Karpas-422 (cell line): ENCODE data around the gene TCF7L2. TPM values are rescaled to one million over a fixed set of nuclear protein-coding genes. Genes with fewer than 3 reads are reported as not detected.

Experiments
- DNase-seq: peaks from one replicate; pipeline ENCODE4 v3.0.0-alpha.2; 2015
- H2AFZ ChIP-seq: fragments of 200-600 bp; sonication (generic); 2 replicates; pipeline ENCODE4 v1.6.1; 2014; ENCODE audit warnings: antibody characterized with exemption, low read length, mixed read lengths
- H3K27ac ChIP-seq: fragments of 200-600 bp; sonication (generic); 2 replicates; pipeline ENCODE4 v1.5.1; 2014; ENCODE audit warnings: mild to moderate bottlenecking, low read length, moderate library complexity
- H3K27me3 ChIP-seq: fragments of 200-600 bp; sonication (generic); 2 replicates; pipeline ENCODE4 v1.6.1; 2014; ENCODE audit warnings: low read length, mixed read lengths
- H3K36me3 ChIP-seq: fragments of 200-600 bp; sonication (generic); 2 replicates; pipeline ENCODE4 v1.6.1; 2014; ENCODE audit warnings: low read length, mixed read lengths; ENCODE audit not compliant: insufficient read depth
- H3K4me1 ChIP-seq: fragments of 200-600 bp; sonication (generic); 2 replicates; pipeline ENCODE4 v1.6.1; 2014; ENCODE audit warnings: mild to moderate bottlenecking, low read length, mixed read lengths
- H3K4me2 ChIP-seq: fragments of 200-600 bp; sonication (generic); 2 replicates; pipeline ENCODE4 v1.6.1; 2014; ENCODE audit warnings: low read length, low read depth, mild to moderate bottlenecking; ENCODE audit not compliant: poor library complexity, severe bottlenecking
- H3K4me3 ChIP-seq: fragments of 200-600 bp; sonication (generic); 2 replicates; pipeline ENCODE4 v1.5.1; 2014; ENCODE audit warnings: mild to moderate bottlenecking, antibody characterized with exemption, low read length, mixed read lengths
- H3K79me2 ChIP-seq: fragments of 200-600 bp; sonication (generic); 2 replicates; pipeline ENCODE4 v1.6.1; 2014; ENCODE audit warnings: mild to moderate bottlenecking, low read length, mixed read lengths
- H3K9ac ChIP-seq: fragments of 200-600 bp; sonication (generic); 2 replicates; pipeline ENCODE4 v1.6.0; 2014; ENCODE audit warnings: low read length
- H3K9me2 ChIP-seq: fragments of 200-600 bp; sonication (generic), shearing (Covaris generic); replicated peaks from 2 replicates; pipeline ENCODE4 v1.6.0; 2014; ENCODE audit warnings: mild to moderate bottlenecking, low read length, moderate library complexity; ENCODE audit not compliant: insufficient read depth
- H3K9me3 ChIP-seq: fragments of 300-700, 200-600 bp; sonication (generic); 2 replicates; pipeline ENCODE4 v1.6.1; 2014; ENCODE audit warnings: low read length, mixed read lengths
- H4K20me1 ChIP-seq: fragments of 200-600 bp; sonication (generic); 2 replicates; pipeline ENCODE4 v1.6.1; 2014; ENCODE audit warnings: mild to moderate bottlenecking, antibody characterized with exemption, low read length, low read depth; ENCODE audit not compliant: insufficient read depth
- total RNA-seq: library from RNA; depleted of rRNA; stranded (reverse); fragments of >200 nt; shearing (Covaris generic); gene quantifications from 2 replicates; pipeline ENCODE4 v1.2.3, GENCODE V29; 2014; ENCODE audit warnings: low replicate concordance

The TCF7L2 gene
- total RNA-seq, 1 experiment from 2014 or later: not detected

GRCh38 chr10:112964482-112964881 is 14.4 kb downstream of the TCF7L2 start:
- Histone ChIP-seq H3K27ac (no peak overlapping the region), H4K20me1 (no peaks in the 10 kb centered on the region)

GRCh38 chr10:112966194-112966855 is 16.3 kb downstream of the TCF7L2 start:
- Histone ChIP-seq H3K27me3 (no peaks in the 10 kb centered on the region), H3K9me3 (no peaks in the 10 kb centered on the region), H3K9me2 (no peaks in the 10 kb centered on the region), H3K27ac (no peak overlapping the region), H3K4me3 (no peak overlapping the region), H3K36me3 (no peaks in the 10 kb centered on the region), H3K79me2 (no peaks in the 10 kb centered on the region), H3K4me2 (no peak overlapping the region), H3K9ac (no peak overlapping the region), H4K20me1 (no peaks in the 10 kb centered on the region), H2AFZ (no peak overlapping the region), H3K4me1 (no peaks in the 10 kb centered on the region)
- no peak for DNase-seq

More at GRCh38 chr10:112964482-112964881, 14.4 kb downstream of the TCF7L2 start:
- Histone ChIP-seq H3K36me3 (no peaks in the 10 kb centered on the region), H3K9ac (no peak overlapping the region), H3K9me2 (no peaks in the 10 kb centered on the region), H3K4me3 (no peak overlapping the region), H2AFZ (no peak overlapping the region), H3K79me2 (no peaks in the 10 kb centered on the region), H3K4me1 (no peaks in the 10 kb centered on the region), H3K4me2 (no peak overlapping the region), H3K9me3 (no peaks in the 10 kb centered on the region), H3K27me3 (no peaks in the 10 kb centered on the region)
- no peak for DNase-seq

- H3K9ac ChIP-seq: no peak overlapping the region
- no peaks in the 10 kb centered on the region for H3K9me3 ChIP-seq
- no peak overlapping the region for H2AFZ ChIP-seq
- no peaks in the 10 kb centered on the region for H3K4me1 ChIP-seq
- H3K36me3 ChIP-seq: no peaks in the 10 kb centered on the region
- DNase-seq: no peak
- H3K9me2 ChIP-seq: no peaks in the 10 kb centered on the region
- no peak overlapping the region for H3K27ac ChIP-seq
- no peaks in the 10 kb centered on the region for H4K20me1 ChIP-seq
- no peak overlapping the region for H3K4me2 ChIP-seq
- H3K27me3 ChIP-seq: no peaks in the 10 kb centered on the region
- no peaks in the 10 kb centered on the region for H3K79me2 ChIP-seq
- no peak overlapping the region for H3K4me3 ChIP-seq
Measured at GRCh38 chr10:112967200-112967599, 17.2 kb downstream of the TCF7L2 start.

GRCh38 chr10:112969131-112969530 is 19.1 kb downstream of the TCF7L2 start:
- Histone ChIP-seq H3K4me1 (no peaks in the 10 kb centered on the region), H2AFZ (no peak overlapping the region), H3K4me2 (no peak overlapping the region), H3K36me3 (no peaks in the 10 kb centered on the region), H3K9me2 (no peaks in the 10 kb centered on the region), H3K79me2 (no peaks in the 10 kb centered on the region), H3K9ac (no peak overlapping the region), H3K27me3 (no peaks in the 10 kb centered on the region), H4K20me1 (no peaks in the 10 kb centered on the region), H3K4me3 (no peak overlapping the region), H3K27ac (no peak overlapping the region), H3K9me3 (no peaks in the 10 kb centered on the region)
- DNase-seq: no peak

- DNase-seq: no peak
- Histone ChIP-seq H3K79me2 (no peaks in the 10 kb centered on the region), H3K36me3 (no peaks in the 10 kb centered on the region), H3K4me3 (no peak overlapping the region), H3K9me2 (no peaks in the 10 kb centered on the region), H3K4me2 (no peak overlapping the region), H3K27me3 (no peaks in the 10 kb centered on the region), H3K9me3 (no peaks in the 10 kb centered on the region), H3K9ac (no peak overlapping the region), H3K27ac (no peak overlapping the region), H4K20me1 (no peaks in the 10 kb centered on the region), H3K4me1 (no peaks in the 10 kb centered on the region), H2AFZ (no peak overlapping the region)
Measured at GRCh38 chr10:112969542-112969941, 19.5 kb downstream of the TCF7L2 start.

- H3K9me3 ChIP-seq: no peaks in the 10 kb centered on the region
- no peak overlapping the region for H3K27ac ChIP-seq
- H2AFZ ChIP-seq: no peak overlapping the region
- no peaks in the 10 kb centered on the region for H3K79me2 ChIP-seq
- DNase-seq: no peak
- H3K9me2 ChIP-seq: no peaks in the 10 kb centered on the region
- H3K4me2 ChIP-seq: no peak overlapping the region
- H3K36me3 ChIP-seq: no peaks in the 10 kb centered on the region
- no peak overlapping the region for H3K4me3 ChIP-seq
- H4K20me1 ChIP-seq: no peaks in the 10 kb centered on the region
- no peaks in the 10 kb centered on the region for H3K4me1 ChIP-seq
- no peak overlapping the region for H3K9ac ChIP-seq
- H3K27me3 ChIP-seq: no peaks in the 10 kb centered on the region
Measured at GRCh38 chr10:112970021-112970420, 20.0 kb downstream of the TCF7L2 start.

- H3K9me2 ChIP-seq: no peaks in the 10 kb centered on the region
- H3K27me3 ChIP-seq: no peaks in the 10 kb centered on the region
- H2AFZ ChIP-seq: no peak overlapping the region
- no peak for DNase-seq
- H3K4me1 ChIP-seq: no peaks in the 10 kb centered on the region
- no peak overlapping the region for H3K27ac ChIP-seq
- no peak overlapping the region for H3K4me3 ChIP-seq
- H3K9me3 ChIP-seq: no peaks in the 10 kb centered on the region
- no peak overlapping the region for H3K9ac ChIP-seq
- no peaks in the 10 kb centered on the region for H4K20me1 ChIP-seq
- no peaks in the 10 kb centered on the region for H3K79me2 ChIP-seq
- H3K4me2 ChIP-seq: no peak overlapping the region
- no peaks in the 10 kb centered on the region for H3K36me3 ChIP-seq
Measured at GRCh38 chr10:112972606-112973005, 22.6 kb downstream of the TCF7L2 start.

GRCh38 chr10:112973046-112973445 is 23.0 kb downstream of the TCF7L2 start:
- H3K4me2 ChIP-seq: no peak overlapping the region
- H3K9me2 ChIP-seq: no peaks in the 10 kb centered on the region
- H3K4me1 ChIP-seq: no peaks in the 10 kb centered on the region
- H4K20me1 ChIP-seq: no peaks in the 10 kb centered on the region
- no peak overlapping the region for H2AFZ ChIP-seq
- no peak overlapping the region for H3K27ac ChIP-seq
- H3K9ac ChIP-seq: no peak overlapping the region
- no peaks in the 10 kb centered on the region for H3K36me3 ChIP-seq
- no peaks in the 10 kb centered on the region for H3K79me2 ChIP-seq
- no peak for DNase-seq
- no peak overlapping the region for H3K4me3 ChIP-seq
- H3K27me3 ChIP-seq: no peaks in the 10 kb centered on the region
- H3K9me3 ChIP-seq: no peaks in the 10 kb centered on the region
